Upper lobe of right lung (tissue), 1 donor: Measurements from ENCODE around the gene PTPN4. TPM values are rescaled to one million over a fixed set of nuclear protein-coding genes. Genes with fewer than 3 reads are reported as not detected.

Experiments
- ATAC-seq: fragments of 200-7000 bp; cut with Tn5 transposase; one replicate; pipeline ENCODE4 v1.9.1; 2020; ENCODE audit warnings: mild to moderate bottlenecking, moderate library complexity
- DNase-seq: peaks from one replicate; pipeline ENCODE4 v3.0.0-alpha.2; 2020
- H3K27ac ChIP-seq: fragments of 200-600 bp; one replicate; pipeline ENCODE4 v1.8.0; 2022
- H3K27me3 ChIP-seq: fragments of 200-600 bp; one replicate; pipeline ENCODE4 v1.8.0; 2022; ENCODE audit warnings: mild to moderate bottlenecking
- H3K36me3 ChIP-seq: fragments of 200-600 bp; one replicate; pipeline ENCODE4 v1.8.0; 2022
- H3K4me1 ChIP-seq: fragments of 200-600 bp; one replicate; pipeline ENCODE4 v1.8.0; 2022
- H3K4me3 ChIP-seq: fragments of 200-600 bp; one replicate; pipeline ENCODE4 v1.8.0; 2022; ENCODE audit warnings: mild to moderate bottlenecking
- H3K9me3 ChIP-seq: fragments of 200-600 bp; one replicate; pipeline ENCODE4 v1.8.0; 2022
- CTCF ChIP-seq: fragments of 200-600 bp; IDR thresholded peaks from one replicate; pipeline ENCODE4 v1.8.0; 2022; ENCODE audit warnings: antibody characterized with exemption
- intact Hi-C: fragments of 100-400 bp; cut with DNase I; formaldehyde crosslinking; loops from one replicate; pipeline ENCODE4 v1.11.0; 2022
- total RNA-seq: library from RNA; stranded (reverse); fragmentation: NEBNext Ultra II Directional; extraction: Animal tissue kit (Norgen Biotek cat#: 25700); gene quantifications from one replicate; pipeline ENCODE4 v1.2.1, GENCODE V29; 2021
- donor health status: DM: no; HTN: yes; CAD: no; lungs with severe emphysema.

PTPN4 gene
- total RNA-seq, 1 donor from 2014 or later, result 45.4 TPM

DNA sequence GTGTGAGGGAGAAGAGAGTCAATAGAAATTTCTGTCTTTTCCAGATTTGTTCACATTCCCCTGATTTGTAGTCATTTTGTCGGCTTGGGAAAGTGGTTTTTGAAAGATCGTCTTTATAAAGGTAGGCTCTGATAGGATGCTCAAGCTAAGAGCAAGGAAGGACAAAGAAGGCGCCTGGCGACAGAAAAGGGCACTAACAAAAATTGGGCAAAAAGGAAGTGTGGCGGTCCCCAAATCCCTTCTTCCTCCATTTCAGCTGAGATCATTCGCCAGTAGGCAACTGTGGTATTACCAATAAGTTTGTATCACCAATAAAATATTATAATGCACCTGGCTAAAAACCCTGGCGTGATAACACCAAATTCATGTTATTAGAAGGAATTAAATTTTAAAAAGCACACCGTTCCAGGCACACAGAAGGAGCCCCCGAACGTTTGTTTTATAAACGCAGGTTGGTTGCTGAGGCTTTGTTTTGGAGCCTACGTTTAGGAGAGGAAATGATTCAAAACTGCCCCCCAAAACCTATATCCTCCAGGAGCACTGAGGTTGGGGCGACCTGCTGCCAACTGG, 756 bp upstream of the PTPN4 start:
- Histone ChIP-seq H3K27me3 (no peaks in the 10 kb centered on the region), H3K36me3 (no peaks in the 10 kb centered on the region), H3K4me1 (peaks cover 16% of the 10 kb centered on the region), H3K27ac (peak overlapping the region; percentile 89), H3K9me3 (no peaks in the 10 kb centered on the region), H3K4me3 (peak overlapping the region; percentile 82)
- no peak for TF ChIP-seq CTCF
- intact Hi-C loops, result loop anchor here (10.0 kb wide), 1 partner anchor 66 kb away; no protein-coding TSS in a partner anchor
- ATAC-seq (no peak), DNase-seq (no peak)

GRCh38 chr2:119760237-119760955, 674 bp downstream of the PTPN4 start:
- Histone ChIP-seq H3K27me3 (no peaks in the 10 kb centered on the region), H3K27ac (peak overlapping the region; percentile 89), H3K4me3 (peak overlapping the region; percentile 82), H3K4me1 (peaks cover 14% of the 10 kb centered on the region), H3K9me3 (no peaks in the 10 kb centered on the region), H3K36me3 (no peaks in the 10 kb centered on the region)
- ATAC-seq (peak; percentile 17), DNase-seq (no peak)
- intact Hi-C loops, result no loop called here
- TF ChIP-seq CTCF, result no peak

DNA sequence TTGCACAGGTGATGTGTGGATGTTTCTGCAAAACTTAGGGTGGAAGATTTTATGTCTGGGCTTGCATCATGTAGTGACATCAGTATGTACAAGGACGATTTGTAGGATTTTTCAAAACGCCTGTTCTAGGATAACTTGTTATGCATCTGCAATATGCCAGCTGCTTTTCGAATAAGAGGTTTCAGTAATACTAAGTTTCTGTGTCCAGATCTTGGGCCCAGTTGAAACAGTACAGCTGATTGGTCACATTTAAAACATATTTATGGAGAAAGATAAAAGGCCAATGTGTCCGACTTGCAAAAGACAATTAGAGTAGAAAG, 1.2 kb downstream of the PTPN4 start:
- Histone ChIP-seq H3K27ac (no peak overlapping the region), H3K9me3 (no peaks in the 10 kb centered on the region), H3K27me3 (no peaks in the 10 kb centered on the region), H3K36me3 (no peaks in the 10 kb centered on the region), H3K4me1 (peaks cover 14% of the 10 kb centered on the region), H3K4me3 (peak overlapping the region; percentile 82)
- no peak for ATAC-seq
- no peak for TF ChIP-seq CTCF
- no peak for DNase-seq
- intact Hi-C loops, result no loop called here

DNA sequence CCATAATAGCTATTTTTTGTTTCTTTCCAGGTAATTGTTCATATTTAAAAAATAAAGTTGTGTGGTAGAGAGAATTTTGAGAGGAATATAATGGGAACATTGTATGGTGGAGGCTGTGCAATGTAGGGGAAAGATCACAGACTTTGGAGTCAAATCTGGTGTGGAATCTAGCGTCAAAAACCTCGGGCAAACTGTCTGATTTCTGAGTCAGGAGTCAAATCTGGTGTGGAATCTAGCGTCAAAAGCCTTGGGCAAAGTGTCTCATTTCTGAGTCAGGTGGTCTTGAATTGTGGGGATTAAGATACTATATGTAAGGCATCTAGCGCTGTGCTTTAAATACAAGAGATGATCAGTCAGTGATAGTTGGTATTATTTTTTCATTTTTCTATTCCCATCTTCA, 5.1 kb downstream of the PTPN4 start:
- no peak for DNase-seq
- Histone ChIP-seq H3K4me1 (peaks cover 9% of the 10 kb centered on the region), H3K36me3 (no peaks in the 10 kb centered on the region), H3K27me3 (no peaks in the 10 kb centered on the region), H3K4me3 (no peak overlapping the region), H3K27ac (no peak overlapping the region), H3K9me3 (no peaks in the 10 kb centered on the region)
- no peak for TF ChIP-seq CTCF
- intact Hi-C loops, result no loop called here
- ATAC-seq, result no peak

DNA sequence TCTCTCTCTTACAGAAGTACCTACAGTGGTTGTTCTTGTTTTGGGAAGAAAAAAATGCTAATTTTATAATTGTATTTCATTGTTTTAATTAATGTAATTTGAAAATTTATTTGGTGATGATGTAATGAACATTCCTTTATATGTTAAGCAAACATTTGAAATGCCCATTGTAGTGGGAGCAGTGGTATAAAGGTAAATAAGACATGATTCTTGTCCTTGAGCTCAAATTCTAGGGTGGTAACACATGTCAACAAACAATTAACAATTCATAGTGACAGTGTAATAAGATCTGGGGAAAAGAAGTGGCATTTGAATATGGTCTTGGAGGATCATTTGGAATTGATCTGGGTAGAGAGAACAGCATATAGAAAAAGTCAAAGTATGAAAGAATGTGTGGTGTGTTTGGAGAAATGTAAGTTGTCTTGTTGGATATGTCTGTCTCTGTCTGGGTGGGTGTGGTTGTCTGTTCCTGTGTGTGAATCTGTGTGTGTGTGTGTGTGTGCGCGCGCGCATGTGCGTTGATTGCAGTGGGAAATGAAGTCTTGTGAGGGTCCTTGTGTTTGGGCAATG, 5.8 kb downstream of the PTPN4 start:
- no peak for TF ChIP-seq CTCF
- intact Hi-C loops, result no loop called here
- no peak overlapping the region for H3K27ac ChIP-seq

More for the DNA sequence above, 5.8 kb downstream of the PTPN4 start:
- DNase-seq, result no peak
- Histone ChIP-seq H3K9me3 (no peaks in the 10 kb centered on the region), H3K36me3 (no peaks in the 10 kb centered on the region), H3K4me1 (peaks cover 9% of the 10 kb centered on the region), H3K27me3 (no peaks in the 10 kb centered on the region), H3K4me3 (no peak overlapping the region)
- ATAC-seq, result no peak
